Mesodermal cell (in vitro differentiated cells): ENCODE results near the gene AATK. TPM values are rescaled to one million over a fixed set of nuclear protein-coding genes. Genes with fewer than 3 reads are reported as not detected.

Source experiments
- H3K27ac ChIP-seq: 2 replicates; pipeline ENCODE4 v1.7.0; 2013; ENCODE audit warnings: mild to moderate bottlenecking, low read depth, low read length, moderate library complexity; ENCODE audit not compliant: severe bottlenecking
- H3K36me3 ChIP-seq: 2 replicates; pipeline ENCODE4 v1.7.1; 2013; ENCODE audit warnings: mild to moderate bottlenecking, low read length, moderate library complexity; ENCODE audit not compliant: control insufficient read depth, insufficient read depth
- H3K4me1 ChIP-seq: one replicate; pipeline ENCODE4 v1.7.1; 2013; ENCODE audit warnings: mild to moderate bottlenecking, low read length; ENCODE audit not compliant: insufficient read depth, control insufficient read depth, poor library complexity, severe bottlenecking
- H3K4me3 ChIP-seq: 2 replicates; pipeline ENCODE4 v1.7.0; 2013; ENCODE audit warnings: low read length, control low read depth, mild to moderate bottlenecking; ENCODE audit not compliant: insufficient read depth, poor library complexity, severe bottlenecking; ENCODE audit errors: extremely low read depth
- H3K9me3 ChIP-seq: 2 replicates; pipeline ENCODE4 v1.7.1; 2013; ENCODE audit warnings: mild to moderate bottlenecking, low read length, moderate library complexity; ENCODE audit not compliant: control insufficient read depth
- WGBS, 2 experiments: methylation state at CpG; one replicate each; pipeline ENCODE4 v1.1.5; 2013; ENCODE audit warnings: missing lambda C conversion rate in 2 of 2; ENCODE audit not compliant: insufficient coverage in 2 of 2; 5-methylcytosine and 5-hydroxymethylcytosine counted together
- polyA plus RNA-seq, 2 experiments: library from polyadenylated mRNA; stranded (reverse); fragments of 50-300 nt; gene quantifications; one replicate each; pipeline ENCODE4 v1.2.3, GENCODE V29; 2013

Gene AATK
- 1.7 TPM for polyA plus RNA-seq (2013, experiment 1 of 2)
- 0.40 TPM for polyA plus RNA-seq (2013, experiment 2 of 2)

DNA sequence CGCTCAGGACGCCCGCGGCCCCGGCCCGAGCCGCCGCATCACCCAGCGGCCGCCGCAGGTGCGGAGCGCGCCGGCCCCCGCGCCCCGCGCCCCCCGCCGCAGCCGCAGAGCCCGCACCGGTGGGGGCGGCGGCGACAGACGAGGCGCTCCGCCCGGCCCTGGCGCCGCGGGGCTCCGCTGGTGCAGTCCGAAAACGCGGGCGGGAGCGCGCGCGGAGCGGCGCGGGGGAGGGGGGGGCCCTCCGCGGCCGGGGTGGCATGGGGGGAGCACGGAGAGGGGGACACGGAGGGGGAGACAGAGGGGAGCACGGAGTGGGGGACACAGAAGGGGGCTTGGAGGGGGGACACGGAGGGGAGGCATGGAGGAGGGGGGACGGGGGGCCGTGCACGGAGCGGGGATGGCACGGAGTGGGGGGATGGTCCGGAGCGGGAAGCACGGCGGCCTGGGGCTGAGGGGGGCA, at the start of gene AATK:
AATK (minus strand) TSS at position 189 of the 460 bp plus-strand sequence. CDS start 229 bp downstream, outside the sequence.
- H3K36me3 ChIP-seq = no peaks in the 10 kb centered on the region
- H3K4me1 ChIP-seq = no peaks in the 10 kb centered on the region
- H3K27ac ChIP-seq = no peak within 1 kb of the TSS
- H3K4me3 ChIP-seq = peak within 1 kb of the TSS; percentile 16
- WGBS, 2 experiments = 1 to 2% methylated on average over 9 to 24 of the region's 62 CpGs
- H3K9me3 ChIP-seq = no peaks in the 10 kb centered on the region

DNA sequence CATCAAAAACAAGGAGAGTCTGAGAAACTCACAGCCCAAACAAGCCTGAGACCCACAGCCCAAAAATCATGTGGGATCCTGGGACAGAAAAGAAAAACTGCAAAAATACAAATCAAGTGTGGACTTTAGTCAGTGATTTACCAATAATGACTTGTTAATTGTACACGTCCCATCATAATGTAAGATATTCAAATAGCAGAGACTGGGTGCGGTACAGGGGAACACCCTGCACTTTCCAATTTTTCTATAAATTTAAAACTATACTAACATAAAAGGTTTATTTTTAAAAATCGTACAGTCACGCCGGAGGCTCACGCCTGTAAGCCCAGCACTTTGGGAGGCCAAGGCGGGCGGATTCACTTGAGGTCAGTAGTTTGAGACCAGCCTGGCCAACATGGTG, 48.0 kb upstream of the AATK start:
- Histone ChIP-seq H3K27ac (no peak overlapping the region), H3K4me1 (no peaks in the 10 kb centered on the region), H3K9me3 (no peaks in the 10 kb centered on the region), H3K36me3 (peaks cover 12% of the 10 kb centered on the region), H3K4me3 (no peak overlapping the region)
- 86 to 89% methylated on average over 3 to 6 of the region's 8 CpGs for WGBS, 2 experiments

DNA sequence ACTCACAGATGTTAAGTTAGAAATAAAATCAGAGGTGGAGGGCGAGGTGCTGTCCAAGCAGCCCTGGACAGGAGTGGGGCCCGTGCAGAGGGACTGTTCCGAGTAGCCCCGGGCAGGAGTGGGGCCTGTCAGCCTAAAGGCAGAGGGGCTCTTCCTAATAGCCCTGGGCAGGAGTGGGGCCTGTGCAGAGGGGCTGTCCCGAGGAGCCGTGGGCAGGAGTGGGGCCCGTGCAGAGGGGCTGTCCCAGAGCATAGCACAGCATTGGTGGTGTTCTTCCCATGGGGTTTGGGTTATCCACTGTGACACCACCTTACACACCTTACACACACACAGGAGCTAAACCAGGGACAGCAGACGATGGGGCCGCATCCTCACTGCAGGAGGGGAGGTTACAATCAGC, 46.3 kb upstream of the AATK start:
- Histone ChIP-seq H3K4me3 (no peak overlapping the region), H3K4me1 (no peaks in the 10 kb centered on the region), H3K9me3 (no peaks in the 10 kb centered on the region), H3K27ac (no peak overlapping the region), H3K36me3 (peaks cover 18% of the 10 kb centered on the region)
- 93 to 97% methylated on average over 4 to 6 of the region's 9 CpGs for WGBS, 2 experiments

DNA sequence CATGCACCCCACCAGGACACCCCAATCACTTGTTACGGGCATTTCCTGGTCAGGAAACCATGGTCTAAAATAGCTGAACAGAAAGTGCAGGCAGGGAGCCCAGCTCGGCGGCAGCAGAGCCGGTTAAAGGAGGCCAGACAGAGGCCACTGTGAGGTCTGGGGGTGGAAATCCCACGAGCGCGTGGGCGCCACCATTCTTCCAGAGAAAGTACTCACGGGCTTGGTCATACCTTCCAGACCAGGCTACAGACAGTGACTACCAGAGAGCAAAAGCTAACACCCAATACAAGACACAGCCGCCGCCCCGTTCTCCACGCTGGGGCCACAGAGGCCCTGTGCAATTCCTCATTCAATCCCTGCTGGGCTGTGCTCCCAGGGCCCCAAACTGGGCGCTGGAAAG, 44.8 kb upstream of the AATK start:
- H3K27ac ChIP-seq = no peak overlapping the region
- H3K4me1 ChIP-seq = no peaks in the 10 kb centered on the region
- no peak overlapping the region for H3K4me3 ChIP-seq
- H3K36me3 ChIP-seq = peaks cover 12% of the 10 kb centered on the region
- WGBS, 2 experiments = 77% methylated on average over 10 to 11 of the region's 14 CpGs
- no peaks in the 10 kb centered on the region for H3K9me3 ChIP-seq

DNA sequence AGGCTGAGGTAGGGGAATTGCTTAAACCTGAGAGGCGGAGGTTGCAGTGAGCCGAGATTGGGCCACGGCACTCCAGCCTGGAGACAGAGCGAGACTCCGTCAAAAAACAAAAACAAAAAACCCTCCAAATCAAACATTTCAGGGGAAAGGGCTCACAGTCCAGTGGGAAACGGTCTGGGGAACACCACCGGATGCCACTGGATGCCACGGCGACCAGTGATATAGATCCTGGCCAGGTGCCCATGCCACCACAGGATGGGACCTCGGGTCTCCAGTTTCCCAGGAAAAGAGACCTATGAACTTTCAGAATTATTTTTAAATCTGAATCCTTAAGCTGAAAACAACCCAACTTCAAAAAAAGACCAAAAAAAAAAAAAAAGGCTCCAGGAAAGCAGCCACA, 44.4 kb upstream of the AATK start:
- no peak overlapping the region for H3K4me3 ChIP-seq
- 98 to 99% methylated on average over 5 to 7 of the region's 10 CpGs for WGBS, 2 experiments
- H3K36me3 ChIP-seq = peaks cover 12% of the 10 kb centered on the region
- no peaks in the 10 kb centered on the region for H3K4me1 ChIP-seq
- H3K27ac ChIP-seq = no peak overlapping the region
- no peaks in the 10 kb centered on the region for H3K9me3 ChIP-seq

GRCh38 chr17:81209141-81209540, 43.1 kb upstream of the AATK start:
- Histone ChIP-seq H3K9me3 (no peaks in the 10 kb centered on the region), H3K4me1 (no peaks in the 10 kb centered on the region), H3K4me3 (no peak overlapping the region), H3K27ac (no peak overlapping the region), H3K36me3 (peaks cover 12% of the 10 kb centered on the region)
- WGBS, 2 experiments = 96% methylated on average over 15 of the region's 16 CpGs

GRCh38 chr17:81208651-81209050, 42.6 kb upstream of the AATK start:
- no peaks in the 10 kb centered on the region for H3K4me1 ChIP-seq
- H3K27ac ChIP-seq = no peak overlapping the region
- no peaks in the 10 kb centered on the region for H3K9me3 ChIP-seq
- H3K36me3 ChIP-seq = peaks cover 12% of the 10 kb centered on the region
- 96 to 98% methylated on average over 10 of the region's 10 CpGs for WGBS, 2 experiments
- no peak overlapping the region for H3K4me3 ChIP-seq

DNA sequence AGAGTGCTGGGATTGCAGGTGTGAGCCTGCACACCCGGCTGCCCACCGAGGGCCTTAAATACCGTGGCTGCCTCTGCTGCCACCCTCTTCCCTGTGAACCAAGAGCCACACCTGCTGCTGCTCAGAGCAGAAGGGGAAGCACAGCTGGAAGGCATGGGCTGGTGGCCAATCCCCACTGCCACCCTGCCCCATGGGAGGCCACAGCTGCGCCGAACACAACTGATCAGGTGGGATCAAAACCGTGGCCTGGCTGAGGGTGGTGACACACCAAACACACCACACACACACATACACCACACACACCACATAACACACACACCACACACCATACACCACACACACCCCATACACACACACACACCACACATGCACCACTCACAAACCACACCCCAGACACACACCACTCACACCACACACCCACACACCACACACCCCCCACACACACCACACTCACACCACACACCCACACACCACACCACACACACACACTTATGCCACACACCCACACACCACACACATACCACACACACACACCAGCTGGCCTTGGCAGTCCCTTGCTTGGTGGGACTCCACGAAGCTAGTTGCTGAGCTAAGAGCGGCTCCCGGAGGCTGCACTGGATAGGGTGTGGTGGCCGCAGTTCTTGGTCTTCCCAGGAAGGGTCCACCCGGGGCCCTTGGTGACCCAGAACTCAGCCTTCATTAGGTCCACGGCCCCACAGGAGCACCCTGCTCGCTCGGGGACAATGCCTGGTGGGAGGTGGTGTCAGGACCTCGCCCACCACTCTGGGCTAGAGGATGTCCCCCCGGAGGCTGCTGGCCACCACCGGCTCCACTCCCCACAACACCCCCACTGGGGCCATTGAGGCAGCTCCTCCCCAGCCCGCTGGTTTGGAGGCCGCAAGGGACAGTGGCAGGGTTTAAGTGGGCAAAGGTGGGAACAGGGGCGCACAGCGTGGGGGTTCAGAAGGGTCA, 41.9 kb upstream of the AATK start:
- no peaks in the 10 kb centered on the region for H3K9me3 ChIP-seq
- 86 to 95% methylated on average over 11 to 13 of the region's 21 CpGs for WGBS, 2 experiments
- H3K4me1 ChIP-seq = no peaks in the 10 kb centered on the region
- H3K27ac ChIP-seq = no peak overlapping the region
- peaks cover 12% of the 10 kb centered on the region for H3K36me3 ChIP-seq
- no peak overlapping the region for H3K4me3 ChIP-seq

DNA sequence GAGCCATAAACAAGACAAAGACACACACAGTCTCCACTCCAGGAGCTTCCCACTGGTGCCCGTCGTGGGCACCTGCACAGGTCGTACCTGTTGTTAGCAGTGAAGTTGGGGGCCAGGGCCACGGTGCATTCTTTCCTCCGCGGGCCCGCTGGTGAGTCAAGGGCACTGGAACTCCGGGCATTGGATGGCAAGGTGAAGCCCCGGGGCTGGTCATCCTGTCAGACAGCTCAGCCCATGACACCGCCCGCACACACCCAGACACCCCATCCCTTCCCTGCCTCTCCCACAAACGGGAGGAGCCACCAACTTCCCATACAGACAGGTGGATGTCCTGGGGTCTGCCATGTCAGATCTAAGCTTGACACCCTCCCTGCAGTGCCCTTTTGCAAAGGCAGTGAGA, 40.6 kb upstream of the AATK start:
- no peaks in the 10 kb centered on the region for H3K9me3 ChIP-seq

DNA sequence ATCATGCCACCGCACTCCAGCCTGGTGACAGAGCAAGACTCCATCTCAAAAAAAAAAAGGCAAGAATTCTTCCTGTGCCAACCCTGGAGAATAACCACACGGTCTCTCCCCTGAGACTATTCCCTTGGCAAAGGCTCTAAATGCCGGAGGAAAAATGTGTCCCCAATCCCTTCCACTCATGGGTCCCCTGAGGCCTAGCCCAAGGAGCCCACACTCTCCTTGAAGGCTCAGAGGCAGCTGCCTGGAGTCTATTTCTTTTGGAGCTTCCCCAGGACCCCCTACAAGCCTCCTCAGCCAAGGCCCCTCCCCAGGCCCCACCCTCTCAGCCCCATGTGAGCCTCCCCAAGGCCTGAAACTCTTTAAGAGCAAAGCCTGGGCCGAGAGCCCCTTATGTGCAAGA, 40.1 kb upstream of the AATK start:
- H3K27ac ChIP-seq = no peak overlapping the region
- no peaks in the 10 kb centered on the region for H3K9me3 ChIP-seq
- no peak overlapping the region for H3K4me3 ChIP-seq
- 100% methylated on average over 1 to 2 of the region's 4 CpGs for WGBS, 2 experiments
- H3K4me1 ChIP-seq = no peaks in the 10 kb centered on the region
- peaks cover 18% of the 10 kb centered on the region for H3K36me3 ChIP-seq

More for the DNA sequence above, 40.6 kb upstream of the AATK start:
- no peak overlapping the region for H3K27ac ChIP-seq
- H3K4me3 ChIP-seq = no peak overlapping the region
- 96 to 98% methylated on average over 5 to 12 of the region's 12 CpGs for WGBS, 2 experiments
- H3K36me3 ChIP-seq = peaks cover 18% of the 10 kb centered on the region
- H3K4me1 ChIP-seq = no peaks in the 10 kb centered on the region

DNA sequence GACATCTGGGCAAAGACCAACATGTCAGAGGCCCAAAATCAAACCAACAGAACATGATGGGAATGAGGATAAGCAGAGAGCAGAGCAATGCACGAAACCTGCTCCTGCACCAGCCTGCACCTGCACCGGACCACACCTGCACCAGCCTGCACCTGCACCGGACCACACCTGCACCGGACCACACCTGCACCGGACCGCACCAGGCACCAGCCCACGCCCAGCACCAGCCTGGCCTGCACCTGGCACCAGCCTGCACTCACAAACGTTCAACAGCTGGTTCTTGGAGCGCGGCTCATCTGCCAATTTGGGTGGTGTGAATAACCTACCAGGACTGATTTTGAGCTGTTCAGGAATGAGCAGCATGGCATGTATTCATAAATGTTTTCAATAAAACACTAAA, 38.6 kb upstream of the AATK start:
- Histone ChIP-seq H3K4me3 (no peak overlapping the region), H3K4me1 (peaks cover 2% of the 10 kb centered on the region)
- 80 to 83% methylated on average over 10 of the region's 10 CpGs for WGBS, 2 experiments

More for the DNA sequence above, 38.6 kb upstream of the AATK start:
- Histone ChIP-seq H3K27ac (no peak overlapping the region), H3K36me3 (peaks cover 24% of the 10 kb centered on the region), H3K9me3 (no peaks in the 10 kb centered on the region)
